ENCODE measurements around the gene STYK1.

DNA sequence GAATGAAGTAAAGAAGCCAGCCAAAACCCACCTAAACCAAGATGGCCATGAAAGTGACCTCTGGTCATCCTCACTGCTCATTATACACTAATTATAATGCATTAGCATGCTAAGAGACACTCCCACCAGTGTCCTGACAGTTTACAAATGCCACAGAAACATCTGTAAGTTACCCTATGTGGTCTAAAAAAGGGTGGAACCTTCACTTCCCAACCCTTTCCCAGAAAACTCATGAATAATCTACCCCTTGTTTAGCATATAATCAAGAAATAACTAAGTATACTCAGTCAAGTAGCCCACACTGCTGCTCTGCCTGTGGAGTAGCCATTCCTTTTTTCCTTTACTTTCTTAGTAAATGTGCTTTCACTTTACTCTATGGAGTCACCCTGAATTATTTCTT, 19.8 kb downstream of the STYK1 start:
- TF ChIP-seq, protein P1, sequence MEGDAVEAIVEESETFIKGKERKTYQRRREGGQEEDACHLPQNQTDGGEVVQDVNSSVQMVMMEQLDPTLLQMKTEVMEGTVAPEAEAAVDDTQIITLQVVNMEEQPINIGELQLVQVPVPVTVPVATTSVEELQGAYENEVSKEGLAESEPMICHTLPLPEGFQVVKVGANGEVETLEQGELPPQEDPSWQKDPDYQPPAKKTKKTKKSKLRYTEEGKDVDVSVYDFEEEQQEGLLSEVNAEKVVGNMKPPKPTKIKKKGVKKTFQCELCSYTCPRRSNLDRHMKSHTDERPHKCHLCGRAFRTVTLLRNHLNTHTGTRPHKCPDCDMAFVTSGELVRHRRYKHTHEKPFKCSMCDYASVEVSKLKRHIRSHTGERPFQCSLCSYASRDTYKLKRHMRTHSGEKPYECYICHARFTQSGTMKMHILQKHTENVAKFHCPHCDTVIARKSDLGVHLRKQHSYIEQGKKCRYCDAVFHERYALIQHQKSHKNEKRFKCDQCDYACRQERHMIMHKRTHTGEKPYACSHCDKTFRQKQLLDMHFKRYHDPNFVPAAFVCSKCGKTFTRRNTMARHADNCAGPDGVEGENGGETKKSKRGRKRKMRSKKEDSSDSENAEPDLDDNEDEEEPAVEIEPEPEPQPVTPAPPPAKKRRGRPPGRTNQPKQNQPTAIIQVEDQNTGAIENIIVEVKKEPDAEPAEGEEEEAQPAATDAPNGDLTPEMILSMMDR (IDR thresholded peaks at IDR 0.05): no peak
- TF ChIP-seq POLR2A (IDR thresholded peaks at IDR 0.05): no peak
